Measurements from ENCODE around the gene RPL23.

Gene RPL23

GRCh38 chr17:38889745-38890409, 36.4 kb upstream of the RPL23 start:
- Histone ChIP-seq H3K27me3 (ENCODE audit: control insufficient read depth in 1 of 2, insufficient read depth in 1 of 2, low read length in 2 of 2) (no peaks in the 10 kb centered on the region), H2BK120ac (ENCODE audit: low read depth, low read length) (no peak overlapping the region), H3K14ac (ENCODE audit: low read length in 2 of 2) (no peak overlapping the region), H3K36me3 (ENCODE audit: control insufficient read depth in 1 of 2, insufficient read depth in 2 of 2, low read depth in 1 of 2, low read length in 2 of 2) (peaks cover 83 to 92% of the 10 kb centered on the region in 2 experiments), H3K23ac (ENCODE audit: low read length in 2 of 2) (no peak overlapping the region), H2AK5ac (ENCODE audit: low read length, severe bottlenecking) (no peak overlapping the region), H4K8ac (ENCODE audit: low read length) (no peak overlapping the region), H2BK15ac (ENCODE audit: low read depth, poor library complexity, severe bottlenecking) (no peak overlapping the region), H3K4me3 (ENCODE audit: insufficient read depth in 1 of 2, low read depth in 1 of 2, low read length in 2 of 2) (no peak overlapping the region), H3K18ac (ENCODE audit: low read depth in 1 of 2, low read length in 2 of 2) (no peak overlapping the region), H3K9ac (ENCODE audit: low read length) (no peak overlapping the region), H3K4me2 (ENCODE audit: low read length, poor library complexity, severe bottlenecking) (no peak overlapping the region), H3K27ac (ENCODE audit: low read length, poor library complexity, severe bottlenecking) (no peak overlapping the region), H2BK5ac (ENCODE audit: low read depth, low read length, poor library complexity, severe bottlenecking) (no peak overlapping the region), H2BK12ac (ENCODE audit: low read length in 2 of 2) (peak overlapping the region in 1 of 2 experiments; percentile 6), H3K9me3 (ENCODE audit: control insufficient read depth, low read length) (no peaks in the 10 kb centered on the region), H3K4me1 (ENCODE audit: control insufficient read depth, insufficient read depth, low read depth, low read length) (peaks cover 46% of the 10 kb centered on the region), H3K4ac (ENCODE audit: low read depth in 1 of 2, low read length in 2 of 2) (no peak overlapping the region), H2AFZ (ENCODE audit: low read depth, low read length) (no peak overlapping the region), H4K91ac (ENCODE audit: low read length) (no peak overlapping the region), H3K79me1 (replicated peaks; ENCODE audit: low read length, poor library complexity, severe bottlenecking) (peaks cover 12% of the 10 kb centered on the region)
- WGBS = 95% methylated on average over 12 of the region's 12 CpGs
- no peak for DNase-seq

- Histone ChIP-seq H2BK15ac (ENCODE audit: low read depth, poor library complexity, severe bottlenecking) (no peak overlapping the region), H2AFZ (ENCODE audit: low read depth, low read length) (no peak overlapping the region), H2BK120ac (ENCODE audit: low read depth, low read length) (no peak overlapping the region), H2AK5ac (ENCODE audit: low read length, severe bottlenecking) (no peak overlapping the region), H2BK5ac (ENCODE audit: low read depth, low read length, poor library complexity, severe bottlenecking) (no peak overlapping the region), H2BK12ac (ENCODE audit: low read length in 2 of 2) (no peak overlapping the region), H3K4me2 (ENCODE audit: low read length, poor library complexity, severe bottlenecking) (no peak overlapping the region), H3K36me3 (ENCODE audit: control insufficient read depth in 1 of 2, insufficient read depth in 2 of 2, low read depth in 1 of 2, low read length in 2 of 2) (peaks cover 84 to 86% of the 10 kb centered on the region in 2 experiments), H3K18ac (ENCODE audit: low read depth in 1 of 2, low read length in 2 of 2) (no peak overlapping the region), H4K8ac (ENCODE audit: low read length) (no peak overlapping the region), H3K4me1 (ENCODE audit: control insufficient read depth, insufficient read depth, low read depth, low read length) (peaks cover 45% of the 10 kb centered on the region), H3K14ac (ENCODE audit: low read length in 2 of 2) (no peak overlapping the region), H3K9ac (ENCODE audit: low read length) (no peak overlapping the region), H3K79me1 (replicated peaks; ENCODE audit: low read length, poor library complexity, severe bottlenecking) (peaks cover 12% of the 10 kb centered on the region), H4K91ac (ENCODE audit: low read length) (no peak overlapping the region), H3K27ac (ENCODE audit: low read length, poor library complexity, severe bottlenecking) (no peak overlapping the region), H3K4me3 (ENCODE audit: insufficient read depth in 1 of 2, low read depth in 1 of 2, low read length in 2 of 2) (no peak overlapping the region), H3K27me3 (ENCODE audit: control insufficient read depth in 1 of 2, insufficient read depth in 1 of 2, low read length in 2 of 2) (no peaks in the 10 kb centered on the region), H3K4ac (ENCODE audit: low read depth in 1 of 2, low read length in 2 of 2) (no peak overlapping the region), H3K23ac (ENCODE audit: low read length in 2 of 2) (no peak overlapping the region), H3K9me3 (ENCODE audit: control insufficient read depth, low read length) (no peaks in the 10 kb centered on the region)
- no peak for DNase-seq
- 93% methylated on average over 9 of the region's 9 CpGs for WGBS
These were observed 35.3 kb upstream of the RPL23 start for GRCh38 chr17:38888842-38889241.

- no peak overlapping the region for H2BK120ac ChIP-seq (ENCODE audit: low read depth, low read length)
- H2AK5ac ChIP-seq (ENCODE audit: low read length, severe bottlenecking) = no peak overlapping the region
- no peak overlapping the region for H2BK5ac ChIP-seq (ENCODE audit: low read depth, low read length, poor library complexity, severe bottlenecking)
- no peak overlapping the region for H3K27ac ChIP-seq (ENCODE audit: low read length, poor library complexity, severe bottlenecking)
- H3K27me3 ChIP-seq (ENCODE audit: control insufficient read depth in 1 of 2, insufficient read depth in 1 of 2, low read length in 2 of 2) = no peaks in the 10 kb centered on the region
- no peak overlapping the region for H3K4ac ChIP-seq (ENCODE audit: low read depth in 1 of 2, low read length in 2 of 2)
- H4K8ac ChIP-seq (ENCODE audit: low read length) = no peak overlapping the region
- no peak overlapping the region for H3K9ac ChIP-seq (ENCODE audit: low read length)
- H3K23ac ChIP-seq (ENCODE audit: low read length in 2 of 2) = no peak overlapping the region
- DNase-seq = no peak
- H3K4me1 ChIP-seq (ENCODE audit: control insufficient read depth, insufficient read depth, low read depth, low read length) = peaks cover 47% of the 10 kb centered on the region
- H3K4me2 ChIP-seq (ENCODE audit: low read length, poor library complexity, severe bottlenecking) = no peak overlapping the region
- H3K36me3 ChIP-seq (ENCODE audit: control insufficient read depth in 1 of 2, insufficient read depth in 2 of 2, low read depth in 1 of 2, low read length in 2 of 2) = peaks cover 81 to 83% of the 10 kb centered on the region in 2 experiments
- H2BK15ac ChIP-seq (ENCODE audit: low read depth, poor library complexity, severe bottlenecking) = no peak overlapping the region
- H3K4me3 ChIP-seq (ENCODE audit: insufficient read depth in 1 of 2, low read depth in 1 of 2, low read length in 2 of 2) = no peak overlapping the region
- no peak overlapping the region for H2BK12ac ChIP-seq (ENCODE audit: low read length in 2 of 2)
- no peak overlapping the region for H3K18ac ChIP-seq (ENCODE audit: low read depth in 1 of 2, low read length in 2 of 2)
- no peak overlapping the region for H3K14ac ChIP-seq (ENCODE audit: low read length in 2 of 2)
- no peaks in the 10 kb centered on the region for H3K9me3 ChIP-seq (ENCODE audit: control insufficient read depth, low read length)
- peaks cover 4% of the 10 kb centered on the region for H3K79me1 ChIP-seq (replicated peaks; ENCODE audit: low read length, poor library complexity, severe bottlenecking)
- no peak overlapping the region for H2AFZ ChIP-seq (ENCODE audit: low read depth, low read length)
- no peak overlapping the region for H4K91ac ChIP-seq (ENCODE audit: low read length)
- 95% methylated on average over 7 of the region's 8 CpGs for WGBS
These were observed 33.1 kb upstream of the RPL23 start for GRCh38 chr17:38886643-38887010.

GRCh38 chr17:38885728-38886642, 32.5 kb upstream of the RPL23 start:
- H3K4me2 ChIP-seq (ENCODE audit: low read length, poor library complexity, severe bottlenecking) = no peak overlapping the region
- H3K4ac ChIP-seq (ENCODE audit: low read depth in 1 of 2, low read length in 2 of 2) = no peak overlapping the region
- DNase-seq = peak; percentile 60
- H2BK12ac ChIP-seq (ENCODE audit: low read length in 2 of 2) = no peak overlapping the region
- no peak overlapping the region for H2BK120ac ChIP-seq (ENCODE audit: low read depth, low read length)
- H3K27ac ChIP-seq (ENCODE audit: low read length, poor library complexity, severe bottlenecking) = no peak overlapping the region
- peaks cover 81 to 83% of the 10 kb centered on the region in 2 experiments for H3K36me3 ChIP-seq (ENCODE audit: control insufficient read depth in 1 of 2, insufficient read depth in 2 of 2, low read depth in 1 of 2, low read length in 2 of 2)
- H3K14ac ChIP-seq (ENCODE audit: low read length in 2 of 2) = no peak overlapping the region
- H3K27me3 ChIP-seq (ENCODE audit: control insufficient read depth in 1 of 2, insufficient read depth in 1 of 2, low read length in 2 of 2) = no peaks in the 10 kb centered on the region
- peaks cover 54% of the 10 kb centered on the region for H3K4me1 ChIP-seq (ENCODE audit: control insufficient read depth, insufficient read depth, low read depth, low read length)
- H3K79me1 ChIP-seq (replicated peaks; ENCODE audit: low read length, poor library complexity, severe bottlenecking) = peaks cover 2% of the 10 kb centered on the region
- WGBS = 45% methylated on average over 8 of the region's 11 CpGs
- no peak overlapping the region for H4K91ac ChIP-seq (ENCODE audit: low read length)
- H3K9me3 ChIP-seq (ENCODE audit: control insufficient read depth, low read length) = no peaks in the 10 kb centered on the region
- H3K9ac ChIP-seq (ENCODE audit: low read length) = no peak overlapping the region
- no peak overlapping the region for H3K4me3 ChIP-seq (ENCODE audit: insufficient read depth in 1 of 2, low read depth in 1 of 2, low read length in 2 of 2)
- H2BK15ac ChIP-seq (ENCODE audit: low read depth, poor library complexity, severe bottlenecking) = no peak overlapping the region
- H2AFZ ChIP-seq (ENCODE audit: low read depth, low read length) = no peak overlapping the region
- H3K18ac ChIP-seq (ENCODE audit: low read depth in 1 of 2, low read length in 2 of 2) = no peak overlapping the region
- no peak overlapping the region for H2AK5ac ChIP-seq (ENCODE audit: low read length, severe bottlenecking)
- no peak overlapping the region for H2BK5ac ChIP-seq (ENCODE audit: low read depth, low read length, poor library complexity, severe bottlenecking)
- H4K8ac ChIP-seq (ENCODE audit: low read length) = no peak overlapping the region
- peak overlapping the region in 1 of 2 experiments; percentile 40 for H3K23ac ChIP-seq (ENCODE audit: low read length in 2 of 2)
